GM19468 (cell line): ENCODE data around the gene DSCAM.
"Not testable (repeated sequence)": the region's sequence is repeated elsewhere in the genome, so short reads cannot be mapped to it uniquely, and the experiment has no call there.

Source experiments
- ATAC-seq: cut with Tn5 transposase; IDR thresholded peaks from one replicate; pipeline ENCODE4 v1.9.1; 2021; ENCODE audit warnings: mild to moderate bottlenecking, moderate library complexity, moderate number of reproducible peaks; ENCODE audit not compliant: unreplicated experiment; ENCODE audit errors: extremely low read depth

The DSCAM gene

GRCh38 chr21:40489001-40489400, 358.0 kb downstream of the DSCAM start:
- no peak for ATAC-seq

- no peak for ATAC-seq
These were observed 365.2 kb downstream of the DSCAM start for GRCh38 chr21:40481764-40482163.

GRCh38 chr21:40474513-40474912, 372.4 kb downstream of the DSCAM start:
- no peak for ATAC-seq

GRCh38 chr21:40472013-40472412, 374.9 kb downstream of the DSCAM start:
- no peak for ATAC-seq

- ATAC-seq, result no peak
These were observed 375.9 kb downstream of the DSCAM start for GRCh38 chr21:40471103-40471502.

GRCh38 chr21:40466893-40467483, 380.0 kb downstream of the DSCAM start:
- ATAC-seq, result no peak

GRCh38 chr21:40465382-40465781, 381.6 kb downstream of the DSCAM start:
- ATAC-seq, result no peak

- no peak for ATAC-seq
These were observed 383.8 kb downstream of the DSCAM start for GRCh38 chr21:40463176-40463575.

- ATAC-seq, result no peak
These were observed 385.9 kb downstream of the DSCAM start for GRCh38 chr21:40461008-40461407.

GRCh38 chr21:40457741-40458140, 389.2 kb downstream of the DSCAM start:
- ATAC-seq, result no peak

GRCh38 chr21:40454057-40454456, 392.9 kb downstream of the DSCAM start:
- no peak for ATAC-seq

GRCh38 chr21:40453183-40453582, 393.8 kb downstream of the DSCAM start:
- ATAC-seq, result no peak

GRCh38 chr21:40452548-40452947, 394.4 kb downstream of the DSCAM start:
- no peak for ATAC-seq

- no peak for ATAC-seq
These were observed 399.9 kb downstream of the DSCAM start for GRCh38 chr21:40447016-40447415.

GRCh38 chr21:40445349-40445921, 401.5 kb downstream of the DSCAM start:
- ATAC-seq, result no peak

GRCh38 chr21:40439581-40439980, 407.4 kb downstream of the DSCAM start:
- ATAC-seq, result not testable (repeated sequence)

- no peak for ATAC-seq
These were observed 408.3 kb downstream of the DSCAM start for GRCh38 chr21:40438616-40439015.

- ATAC-seq, result no peak
These were observed 410.7 kb downstream of the DSCAM start for GRCh38 chr21:40436261-40436660.

GRCh38 chr21:40433538-40433937, 413.4 kb downstream of the DSCAM start:
- no peak for ATAC-seq

- ATAC-seq, result no peak
These were observed 421.0 kb downstream of the DSCAM start for GRCh38 chr21:40425981-40426380.

GRCh38 chr21:40422896-40423635, 423.9 kb downstream of the DSCAM start:
- ATAC-seq, result no peak

- no peak for ATAC-seq
These were observed 425.8 kb downstream of the DSCAM start for GRCh38 chr21:40421121-40421520.
